ENCODE measurements around the gene STRN4.
"Not testable (repeated sequence)": the region's sequence is repeated elsewhere in the genome, so short reads cannot be mapped to it uniquely, and the experiment has no call there.

STRN4 gene

GRCh38 chr19:46718934-46719622 lies 27.2 kb downstream of the STRN4 start:
- in situ Hi-C loops (cut with MboI; ENCODE audit: low pct_unique_long_range_greater_than_20kb, low sequenced_read_pairs): no loop called here
- peak; percentile 59 for DNase-seq

GRCh38 chr19:46718157-46718933 lies 27.9 kb downstream of the STRN4 start:
- peak; percentile 88 for DNase-seq
- in situ Hi-C loops (cut with MboI; ENCODE audit: low pct_unique_long_range_greater_than_20kb, low sequenced_read_pairs): no loop called here

- in situ Hi-C loops (cut with MboI; ENCODE audit: low pct_unique_long_range_greater_than_20kb, low sequenced_read_pairs): no loop called here
- no peak for DNase-seq
These were observed 28.5 kb downstream of the STRN4 start for GRCh38 chr19:46717716-46718143.

- in situ Hi-C loops (cut with MboI; ENCODE audit: low pct_unique_long_range_greater_than_20kb, low sequenced_read_pairs): no loop called here
- DNase-seq: peak; percentile 68
These were observed 29.1 kb downstream of the STRN4 start, which contains the start of gene PRKD2 for GRCh38 chr19:46717034-46717715. PRKD2 (minus strand) TSS chr19:46717114; CDS start chr19:46716370, 744 bp downstream.

- DNase-seq: no peak
- in situ Hi-C loops (cut with MboI; ENCODE audit: low pct_unique_long_range_greater_than_20kb, low sequenced_read_pairs): no loop called here
These were observed 29.6 kb downstream of the STRN4 start for GRCh38 chr19:46716672-46717033.

GRCh38 chr19:46715975-46716671 lies 30.1 kb downstream of the STRN4 start:
- in situ Hi-C loops (cut with MboI; ENCODE audit: low pct_unique_long_range_greater_than_20kb, low sequenced_read_pairs): no loop called here
- DNase-seq: no peak

- in situ Hi-C loops (cut with MboI; ENCODE audit: low pct_unique_long_range_greater_than_20kb, low sequenced_read_pairs): no loop called here
These were observed 30.7 kb downstream of the STRN4 start for GRCh38 chr19:46715620-46715974.

GRCh38 chr19:46714444-46715106 lies 31.7 kb downstream of the STRN4 start:
- DNase-seq: no peak
- in situ Hi-C loops (cut with MboI; ENCODE audit: low pct_unique_long_range_greater_than_20kb, low sequenced_read_pairs): no loop called here

More at GRCh38 chr19:46715620-46715974, 30.7 kb downstream of the STRN4 start:
- DNase-seq: no peak

- DNase-seq: peak; percentile 81
These were observed 32.3 kb downstream of the STRN4 start for GRCh38 chr19:46713781-46714443.

GRCh38 chr19:46712768-46713338 lies 33.4 kb downstream of the STRN4 start:
- in situ Hi-C loops (cut with MboI; ENCODE audit: low pct_unique_long_range_greater_than_20kb, low sequenced_read_pairs); DNase-seq: not testable (repeated sequence)

More at GRCh38 chr19:46713781-46714443, 32.3 kb downstream of the STRN4 start:
- in situ Hi-C loops (cut with MboI; ENCODE audit: low pct_unique_long_range_greater_than_20kb, low sequenced_read_pairs): no loop called here

GRCh38 chr19:46710687-46711086 lies 35.6 kb downstream of the STRN4 start:
- DNase-seq: no peak
- in situ Hi-C loops (cut with MboI; ENCODE audit: low pct_unique_long_range_greater_than_20kb, low sequenced_read_pairs): no loop called here

GRCh38 chr19:46704379-46705076 lies 41.7 kb downstream of the STRN4 start:
- DNase-seq: peak; percentile 80
- in situ Hi-C loops (cut with MboI; ENCODE audit: low pct_unique_long_range_greater_than_20kb, low sequenced_read_pairs): no loop called here

- in situ Hi-C loops (cut with MboI; ENCODE audit: low pct_unique_long_range_greater_than_20kb, low sequenced_read_pairs): no loop called here
- DNase-seq: no peak
These were observed 45.5 kb downstream of the STRN4 start for GRCh38 chr19:46700704-46701103.

- DNase-seq: no peak
- in situ Hi-C loops (cut with MboI; ENCODE audit: low pct_unique_long_range_greater_than_20kb, low sequenced_read_pairs): no loop called here
These were observed 47.6 kb downstream of the STRN4 start for GRCh38 chr19:46698395-46699321.

- in situ Hi-C loops (cut with MboI; ENCODE audit: low pct_unique_long_range_greater_than_20kb, low sequenced_read_pairs): no loop called here
- DNase-seq: peak; percentile 14
These were observed 48.9 kb downstream of the STRN4 start for GRCh38 chr19:46697204-46697960.

GRCh38 chr19:46696866-46697203 lies 49.4 kb downstream of the STRN4 start:
- in situ Hi-C loops (cut with MboI; ENCODE audit: low pct_unique_long_range_greater_than_20kb, low sequenced_read_pairs): no loop called here
- DNase-seq: no peak

All from KBM-7 (cell line).